ENCODE measurements around the gene EHHADH. TPM values are rescaled to one million over a fixed set of nuclear protein-coding genes. Genes with fewer than 3 reads are reported as not detected.

Gene EHHADH
- total and polyA plus RNA-seq, 9 of the 15 experiments (the other 6 are each of a cell fraction or from before 2014, with no cell fraction given): 3.6 to 6.4 (median 5.4) TPM

GRCh38 chr3:185280572-185281365 is 26.9 kb upstream of the EHHADH start (continued):
- TF ChIP-seq ZNF512 (tag; IDR thresholded peaks at IDR 0.05) (no peak), DLX4 (CRISPR knock-in tag; IDR thresholded peaks at IDR 0.05) (no peak), MNT (conservative IDR thresholded peaks at IDR 0.05) (0 out of 4 replicates have a peak, but pooled peaks have one; percentile 23 to 24), KDM4B (IDR thresholded peaks at IDR 0.05; ENCODE audit: borderline replicate concordance in 2 of 2, low read depth in 1 of 2) (no peak), ZNF764 (CRISPR knock-in tag; IDR thresholded peaks at IDR 0.05; ENCODE audit: low read depth) (no peak), FOXM1 (IDR thresholded peaks at IDR 0.05; ENCODE audit: low read depth) (peak; percentile 26; the same call in 1 of the 2 replicates), FOXM1 (CRISPR knock-in tag; IDR thresholded peaks at IDR 0.05; ENCODE audit: low read depth) (no peak), ZNF232 (CRISPR knock-in tag; IDR thresholded peaks at IDR 0.05) (no peak), OTX1 (CRISPR knock-in tag; IDR thresholded peaks at IDR 0.05) (no peak), BMI1 (IDR thresholded peaks at IDR 0.05; ENCODE audit: low read length) (no peak), ZNF274 (IDR thresholded peaks at IDR 0.05; ENCODE audit: borderline replicate concordance, low read depth, low read length) (no peak), CREB1 (IDR thresholded peaks at IDR 0.05) (no peak), CREB1 (CRISPR knock-in tag; IDR thresholded peaks at IDR 0.05) (no peak), CREB3 (tag; conservative IDR thresholded peaks at IDR 0.05; ENCODE audit: low read depth) (no peak), MTA1 (IDR thresholded peaks at IDR 0.05; ENCODE audit: borderline replicate concordance) (peak; percentile 25; the same call in 1 of the 2 replicates), BCOR (IDR thresholded peaks at IDR 0.05) (no peak), ATF4 (CRISPR knock-in tag; IDR thresholded peaks at IDR 0.05) (no peak), ARID3A (IDR thresholded peaks at IDR 0.05; ENCODE audit: borderline replicate concordance, low read depth, low read length) (0 out of 2 replicates have a peak, but pooled peaks have one; percentile 17)

Measured in K562 (cell line).